ENCODE measurements around the gene SLC25A46. TPM values are rescaled to one million over a fixed set of nuclear protein-coding genes. Genes with fewer than 3 reads are reported as not detected.

SLC25A46 gene
- total RNA-seq (2021; ENCODE audit: unreplicated experiment): 25.9 TPM
- 7.0 and 8.9 TPM in 2 replicates for polyA plus RNA-seq (2012)
- percentile 70 among the genes with signal in this experiment for Bru-seq, nascent RNA
- percentile 83 among the genes with signal in this experiment for BruChase-seq, experiment 1, labeled RNA remaining after a 6-hour chase
- percentile 79 among the genes with signal in this experiment for BruChase-seq, experiment 2, labeled RNA remaining after a 2-hour chase
- long read RNA-seq, transcript SLC25A46-201 (8 exons, 2,385 nt): major isoform, 26 of 31 reads
- long read RNA-seq, partial matches to known transcripts: 1 of 31 reads
- long read RNA-seq, other reads (novel, unspliced or antisense): 4 of 31 reads

- ATAC-seq (peak; percentile 89), DNase-seq (ENCODE audit: low read depth, low spot score) (peak; percentile 78)
- Histone ChIP-seq H3K79me2 (ENCODE audit: insufficient read depth, low read length) (peaks cover 11% of the 10 kb centered on the region), H2AFZ (ENCODE audit: low read depth, low read length, poor library complexity, severe bottlenecking) (peak within 1 kb of the TSS; percentile 95), H3K4me3 (replicated peaks in 1 of 2; ENCODE audit: low read depth in 1 of 2, low read length in 2 of 2) (peak within 1 kb of the TSS; percentile 82 to 93), H3K4me1 (ENCODE audit: control insufficient read depth in 1 of 2, insufficient read depth in 2 of 2, low read length in 2 of 2) (peaks cover 5 to 10% of the 10 kb centered on the region in 2 experiments; a peak in 2 of 4 replicates), H4K20me1 (ENCODE audit: insufficient read depth) (no peaks in the 10 kb centered on the region), H3K27ac (ENCODE audit: low read depth, low read length) (peak within 1 kb of the TSS; percentile 69), H3K27me3 (ENCODE audit: insufficient read depth, low read length) (no peaks in the 10 kb centered on the region), H3K9me2 (ENCODE audit: insufficient read depth) (no peaks in the 10 kb centered on the region), H3K9ac (ENCODE audit: low read length) (peak within 1 kb of the TSS; percentile 77), H3K36me3 (ENCODE audit: control insufficient read depth in 1 of 2, insufficient read depth in 2 of 2, low read length in 2 of 2) (no peaks in the 10 kb centered on the region), H3K4me2 (ENCODE audit: low read length) (peak within 1 kb of the TSS; percentile 89), H3K9me3 (ENCODE audit: control insufficient read depth in 1 of 2, insufficient read depth in 1 of 2, low read depth in 1 of 2, low read length in 2 of 2) (no peaks in the 10 kb centered on the region)
- intact Hi-C loops (cut with micrococcal nuclease): no loop called here
- ChIA-PET CTCF (interaction anchor here (1.1 kb wide), 1 partner anchor 18 kb away, joined by 3 read pairs; no protein-coding TSS in a partner anchor), POLR2A (no interaction called here), RAD21 (ENCODE audit: low non-redundant PET in 1 of 2, low total read pairs in 2 of 2, uncharacterized antibody in 2 of 2, unreplicated experiment in 2 of 2) (no interaction called here)
- BruUV-seq (replicated peaks): no TSS peak
- TF ChIP-seq CTCF (IDR thresholded peaks at IDR 0.05 in 2 of 3, conservative IDR thresholded peaks at IDR 0.05 in 1 of 3; ENCODE audit: borderline replicate concordance in 1 of 3, insufficient read depth in 1 of 3, low read depth in 2 of 3, low read length in 2 of 3) (no peak), JUND (IDR thresholded peaks at IDR 0.05) (no peak), FOSL1 (IDR thresholded peaks at IDR 0.05; ENCODE audit: low read depth) (no peak), CBX3 (IDR thresholded peaks at IDR 0.05; ENCODE audit: low read depth) (no peak), REST (IDR thresholded peaks at IDR 0.05; ENCODE audit: low read depth) (no peak), ZFX (IDR thresholded peaks at IDR 0.05) (peak; percentile 85), POLR2AphosphoS5 (IDR thresholded peaks at IDR 0.05; ENCODE audit: low read depth, low read length) (peak; percentile 75), ZBTB33 (IDR thresholded peaks at IDR 0.05; ENCODE audit: extremely low read depth, insufficient replicate concordance, low read length) (no peak), ATF3 (IDR thresholded peaks at IDR 0.05) (no peak), ZNF274 (IDR thresholded peaks at IDR 0.05; ENCODE audit: low read depth, low read length) (no peak), EZH2phosphoT487 (IDR thresholded peaks at IDR 0.05; ENCODE audit: borderline replicate concordance) (no peak), TCF7L2 (IDR thresholded peaks at IDR 0.05; ENCODE audit: borderline replicate concordance, extremely low read depth, insufficient read depth, insufficient read length) (no peak), CEBPB (IDR thresholded peaks at IDR 0.05; ENCODE audit: low read depth) (no peak), EZH2 (IDR thresholded peaks at IDR 0.05) (no peak), RAD21 (IDR thresholded peaks at IDR 0.05; ENCODE audit: low read depth) (no peak), MAX (IDR thresholded peaks at IDR 0.05) (peak; percentile 91), SIN3A (IDR thresholded peaks at IDR 0.05; ENCODE audit: low read depth) (peak; percentile 91)
Measured at GRCh38 chr5:110738812-110739651, at the start of gene SLC25A46. TSS of gene SLC25A46 (plus strand) at chr5:110739007. CDS start at chr5:110739120, 113 bp downstream.
